Measurements from ENCODE around the gene DUSP2.
"Not testable (repeated sequence)": the region's sequence is repeated elsewhere in the genome, so short reads cannot be mapped to it uniquely, and the experiment has no call there.

DUSP2 gene

DNA sequence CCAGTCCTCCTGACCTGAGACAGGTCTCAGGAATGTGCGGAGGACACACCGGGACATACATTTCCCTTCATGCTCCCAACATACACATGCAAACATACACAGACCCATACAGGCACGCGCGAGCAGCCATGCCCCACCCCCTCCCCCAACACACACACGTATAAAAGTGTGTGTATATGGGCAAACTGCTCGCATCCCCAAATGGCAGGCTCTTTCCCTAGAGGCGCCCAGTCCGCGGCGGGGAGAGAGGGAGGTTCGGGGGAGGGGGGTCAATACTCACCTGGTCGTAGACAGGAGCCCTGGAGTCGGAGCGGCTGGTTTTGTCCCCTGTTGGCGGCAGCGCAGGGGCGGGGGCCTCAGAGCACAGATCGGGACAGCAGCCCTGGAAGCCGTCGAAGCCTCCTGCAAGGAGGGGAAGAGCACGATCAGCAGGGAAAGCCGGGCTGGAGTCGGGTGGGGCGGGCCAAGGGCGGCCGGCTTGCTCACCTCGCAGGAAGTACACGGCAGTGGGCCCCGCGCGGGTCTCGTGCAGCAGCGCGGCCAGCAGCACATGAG is 682 bp downstream of the DUSP2 start:
- no peaks in the 10 kb centered on the region for H3K9me3 ChIP-seq (ENCODE audit: control insufficient read depth, low read length)
- no peak for DNase-seq (ENCODE audit: low read depth)
- H3K4me3 ChIP-seq (ENCODE audit: low read length): peak overlapping the region; percentile 80
- no peaks in the 10 kb centered on the region for H3K27me3 ChIP-seq (replicated peaks; ENCODE audit: control insufficient read depth, insufficient read depth, low read length)
- H3K4me1 ChIP-seq (ENCODE audit: control insufficient read depth, insufficient read depth, low read length): peaks cover 20% of the 10 kb centered on the region
- H3K9ac ChIP-seq (ENCODE audit: low read length): peak overlapping the region; percentile 73
- no peaks in the 10 kb centered on the region for H3K36me3 ChIP-seq (ENCODE audit: control insufficient read depth, insufficient read depth, low read length, severe bottlenecking)

- Histone ChIP-seq H3K9me3 (ENCODE audit: control insufficient read depth, low read length) (no peaks in the 10 kb centered on the region), H3K9ac (ENCODE audit: low read length) (peak overlapping the region; percentile 73), H3K27me3 (replicated peaks; ENCODE audit: control insufficient read depth, insufficient read depth, low read length) (no peaks in the 10 kb centered on the region), H3K4me1 (ENCODE audit: control insufficient read depth, insufficient read depth, low read length) (peaks cover 20% of the 10 kb centered on the region), H3K4me3 (ENCODE audit: low read length) (peak overlapping the region; percentile 80), H3K36me3 (ENCODE audit: control insufficient read depth, insufficient read depth, low read length, severe bottlenecking) (no peaks in the 10 kb centered on the region)
- DNase-seq (ENCODE audit: low read depth): no peak
Observed at GRCh38 chr2:96143848-96144480, 1.3 kb downstream of the DUSP2 start.

DNA sequence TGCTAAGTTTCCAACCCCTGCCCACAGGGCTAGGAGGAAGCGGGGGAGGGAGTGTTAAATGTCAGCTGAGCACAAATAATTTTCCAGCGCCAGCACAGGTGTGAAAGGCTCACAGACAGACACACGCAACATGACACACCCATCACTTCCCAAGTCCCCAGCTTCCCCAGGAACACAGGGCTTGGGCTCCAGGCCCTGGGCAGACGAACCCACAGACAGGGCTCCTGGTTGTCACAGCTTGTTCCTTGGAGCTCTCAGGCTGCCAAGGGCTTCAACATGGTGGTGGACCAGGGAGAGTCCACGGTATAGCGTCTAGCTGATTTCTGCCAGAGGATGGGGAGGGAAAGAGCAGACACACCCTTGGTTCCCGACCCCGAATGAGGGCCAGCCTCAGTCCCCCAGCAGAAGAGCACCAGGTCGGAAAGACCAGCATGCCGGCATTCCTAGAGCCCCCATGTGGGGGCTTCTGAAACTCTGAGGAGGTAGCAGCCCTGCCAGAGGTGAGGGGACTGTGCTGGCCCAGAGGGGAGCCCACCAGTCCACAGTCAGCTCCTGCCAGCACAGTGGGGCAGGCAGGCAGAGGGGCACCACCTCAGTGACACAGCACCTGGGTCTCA is 1.9 kb downstream of the DUSP2 start:
- Histone ChIP-seq H3K4me3 (ENCODE audit: low read length) (no peak overlapping the region), H3K27me3 (replicated peaks; ENCODE audit: control insufficient read depth, insufficient read depth, low read length) (no peaks in the 10 kb centered on the region), H3K4me1 (ENCODE audit: control insufficient read depth, insufficient read depth, low read length) (peaks cover 20% of the 10 kb centered on the region), H3K9me3 (ENCODE audit: control insufficient read depth, low read length) (no peaks in the 10 kb centered on the region), H3K36me3 (ENCODE audit: control insufficient read depth, insufficient read depth, low read length, severe bottlenecking) (no peaks in the 10 kb centered on the region), H3K9ac (ENCODE audit: low read length) (no peak overlapping the region)
- DNase-seq (ENCODE audit: low read depth): no peak

- no peaks in the 10 kb centered on the region for H3K9me3 ChIP-seq (ENCODE audit: control insufficient read depth, low read length)
- no peak for DNase-seq (ENCODE audit: low read depth)
- H3K36me3 ChIP-seq (ENCODE audit: control insufficient read depth, insufficient read depth, low read length, severe bottlenecking): no peaks in the 10 kb centered on the region
- peaks cover 6% of the 10 kb centered on the region for H3K27me3 ChIP-seq (replicated peaks; ENCODE audit: control insufficient read depth, insufficient read depth, low read length)
- peaks cover 14% of the 10 kb centered on the region for H3K4me1 ChIP-seq (ENCODE audit: control insufficient read depth, insufficient read depth, low read length)
- no peak overlapping the region for H3K9ac ChIP-seq (ENCODE audit: low read length)
- H3K4me3 ChIP-seq (ENCODE audit: low read length): no peak overlapping the region
Observed at GRCh38 chr2:96142217-96143113, 2.8 kb downstream of the DUSP2 start.

DNA sequence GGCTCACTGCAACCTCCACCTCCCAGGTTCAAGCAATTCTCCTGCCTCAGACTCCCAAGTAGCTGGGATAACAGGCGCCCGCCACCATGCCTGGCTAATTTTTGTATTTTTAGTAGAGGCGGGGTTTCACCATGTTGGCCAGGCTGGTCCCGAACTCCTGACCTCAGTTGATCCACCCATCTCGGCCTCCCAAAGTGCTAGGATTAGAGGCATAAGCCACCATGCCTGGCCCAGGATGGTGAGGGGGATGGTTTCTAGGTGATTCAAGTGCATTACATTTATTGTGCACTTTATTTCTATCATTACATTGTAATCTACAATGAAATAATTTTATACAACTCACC is 3.6 kb downstream of the DUSP2 start:
- not testable (repeated sequence) for H3K9me3 ChIP-seq (ENCODE audit: control insufficient read depth, low read length); H3K36me3 ChIP-seq (ENCODE audit: control insufficient read depth, insufficient read depth, low read length, severe bottlenecking); H3K9ac ChIP-seq (ENCODE audit: low read length); H3K4me3 ChIP-seq (ENCODE audit: low read length); H3K4me1 ChIP-seq (ENCODE audit: control insufficient read depth, insufficient read depth, low read length); DNase-seq (ENCODE audit: low read depth)
- H3K27me3 ChIP-seq (replicated peaks; ENCODE audit: control insufficient read depth, insufficient read depth, low read length): peaks cover 11% of the 10 kb centered on the region

GRCh38 chr2:96140941-96141623 is 4.2 kb downstream of the DUSP2 start:
- Histone ChIP-seq H3K36me3 (ENCODE audit: control insufficient read depth, insufficient read depth, low read length, severe bottlenecking) (no peaks in the 10 kb centered on the region), H3K9me3 (ENCODE audit: control insufficient read depth, low read length) (no peaks in the 10 kb centered on the region), H3K4me1 (ENCODE audit: control insufficient read depth, insufficient read depth, low read length) (peaks cover 6% of the 10 kb centered on the region), H3K27me3 (replicated peaks; ENCODE audit: control insufficient read depth, insufficient read depth, low read length) (peaks cover 14% of the 10 kb centered on the region), H3K9ac (ENCODE audit: low read length) (no peak overlapping the region), H3K4me3 (ENCODE audit: low read length) (no peak overlapping the region)
- DNase-seq (ENCODE audit: low read depth): no peak

GRCh38 chr2:96139181-96139758 is 6.0 kb downstream of the DUSP2 start:
- H3K27me3 ChIP-seq (replicated peaks; ENCODE audit: control insufficient read depth, insufficient read depth, low read length): peaks cover 31% of the 10 kb centered on the region
- H3K4me3 ChIP-seq (ENCODE audit: low read length): no peak overlapping the region
- no peak for DNase-seq (ENCODE audit: low read depth)
- H3K9me3 ChIP-seq (ENCODE audit: control insufficient read depth, low read length): no peaks in the 10 kb centered on the region
- H3K36me3 ChIP-seq (ENCODE audit: control insufficient read depth, insufficient read depth, low read length, severe bottlenecking): no peaks in the 10 kb centered on the region
- no peaks in the 10 kb centered on the region for H3K4me1 ChIP-seq (ENCODE audit: control insufficient read depth, insufficient read depth, low read length)
- no peak overlapping the region for H3K9ac ChIP-seq (ENCODE audit: low read length)

DNA sequence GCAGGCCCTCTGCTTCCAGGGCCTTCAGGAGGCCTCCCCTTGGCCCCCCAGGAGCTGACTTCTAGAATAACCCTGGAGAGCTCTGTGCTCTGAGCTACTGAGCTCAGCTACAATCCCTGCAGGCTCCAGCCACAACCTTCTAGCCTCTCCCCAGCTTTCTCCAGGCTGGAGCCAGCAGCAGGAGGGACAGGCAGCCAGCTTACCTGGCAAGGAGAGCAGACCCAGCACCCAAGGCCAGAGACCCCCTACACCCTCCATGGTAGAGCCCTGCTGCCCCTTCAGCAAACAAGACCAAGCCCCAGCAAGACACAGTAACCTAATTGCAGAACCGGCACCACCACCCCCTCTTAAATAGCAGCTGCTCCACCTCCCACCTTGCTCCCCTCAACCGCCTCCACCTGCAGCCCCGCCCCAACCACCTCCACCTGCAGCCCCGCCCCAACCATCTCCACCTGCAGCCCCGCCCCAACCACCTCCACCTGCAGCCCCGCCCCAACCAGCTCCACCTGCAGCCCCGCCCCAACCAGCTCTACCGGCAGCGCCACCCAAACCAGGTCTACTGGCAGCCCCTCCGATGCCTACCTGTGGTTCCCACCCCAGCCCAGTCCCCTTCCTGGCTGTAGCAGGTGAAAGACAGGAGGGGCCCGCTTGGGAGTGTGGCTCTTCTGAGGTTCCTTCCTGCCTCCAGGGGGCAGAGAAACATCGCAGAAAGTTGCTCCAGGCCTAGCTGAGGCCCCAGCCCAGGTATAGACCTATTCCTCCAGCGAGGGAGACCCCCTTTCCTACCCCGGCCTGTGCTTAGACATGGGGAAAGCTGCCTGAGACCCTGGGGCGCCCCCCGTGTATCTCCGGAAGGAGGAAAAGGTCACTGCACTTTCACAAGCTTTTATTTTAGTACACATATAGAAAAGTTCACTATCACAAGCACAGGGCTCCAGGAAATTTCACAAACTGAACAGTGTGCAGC is 6.8 kb downstream of the DUSP2 start, which contains the start of gene ASTL:
Gene ASTL (minus strand): TSS at position 324 of the 967 bp plus-strand sequence. CDS start 66 bp downstream, at position 258.
- Histone ChIP-seq H3K27me3 (replicated peaks; ENCODE audit: control insufficient read depth, insufficient read depth, low read length) (peaks cover 38% of the 10 kb centered on the region), H3K4me3 (ENCODE audit: low read length) (no peak within 1 kb of the TSS), H3K9ac (ENCODE audit: low read length) (no peak within 1 kb of the TSS), H3K4me1 (ENCODE audit: control insufficient read depth, insufficient read depth, low read length) (no peaks in the 10 kb centered on the region), H3K9me3 (ENCODE audit: control insufficient read depth, low read length) (no peaks in the 10 kb centered on the region), H3K36me3 (ENCODE audit: control insufficient read depth, insufficient read depth, low read length, severe bottlenecking) (no peaks in the 10 kb centered on the region)
- DNase-seq (ENCODE audit: low read depth): peak; percentile 46

DNA sequence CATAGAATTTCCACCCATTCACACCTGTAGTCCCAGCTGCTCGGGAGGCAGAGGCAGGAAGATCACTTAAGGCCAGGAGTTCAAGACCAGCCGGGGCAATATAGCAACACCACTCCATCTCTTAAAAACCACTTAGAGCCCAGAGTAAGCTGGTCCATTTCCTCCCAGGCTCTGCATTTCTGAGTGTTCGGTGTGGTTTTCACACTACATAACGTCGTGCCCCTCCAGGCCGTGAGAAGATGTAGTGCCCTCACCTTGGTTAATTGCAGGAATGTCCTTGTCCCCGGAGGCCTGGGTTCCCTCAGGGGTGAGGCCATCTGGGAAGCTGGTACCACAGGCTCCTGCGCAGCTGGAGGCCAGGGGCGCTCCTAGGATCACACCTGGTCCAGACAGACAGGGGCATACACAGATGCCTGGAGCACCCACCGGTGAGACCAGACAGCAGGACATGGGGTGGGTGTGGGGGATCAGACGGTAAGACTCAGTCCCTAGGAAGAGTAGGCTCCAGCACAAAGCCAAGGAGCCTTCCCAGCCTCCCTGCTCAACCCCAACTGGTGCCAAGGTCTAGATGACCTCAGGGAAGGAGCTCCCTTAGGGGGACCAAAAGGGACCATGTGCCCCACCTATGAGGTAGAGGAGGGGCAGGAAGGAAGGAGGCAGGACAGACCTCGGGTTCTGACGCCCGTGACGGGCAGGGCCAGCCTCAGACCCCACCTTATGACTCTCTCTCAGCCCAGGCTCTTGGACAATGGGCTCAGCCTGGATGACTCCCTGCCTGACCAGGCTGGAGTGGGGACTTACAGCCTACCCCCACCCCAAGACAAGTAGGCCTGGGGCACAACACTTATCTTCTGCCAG is 7.7 kb downstream of the DUSP2 start:
- no peak for DNase-seq (ENCODE audit: low read depth)
- no peaks in the 10 kb centered on the region for H3K9me3 ChIP-seq (ENCODE audit: control insufficient read depth, low read length)
- no peaks in the 10 kb centered on the region for H3K4me1 ChIP-seq (ENCODE audit: control insufficient read depth, insufficient read depth, low read length)
- H3K9ac ChIP-seq (ENCODE audit: low read length): no peak overlapping the region
- no peaks in the 10 kb centered on the region for H3K36me3 ChIP-seq (ENCODE audit: control insufficient read depth, insufficient read depth, low read length, severe bottlenecking)
- H3K27me3 ChIP-seq (replicated peaks; ENCODE audit: control insufficient read depth, insufficient read depth, low read length): peaks cover 42% of the 10 kb centered on the region
- no peak overlapping the region for H3K4me3 ChIP-seq (ENCODE audit: low read length)
